ENCODE measurements around the gene MAP3K3.
A peak's percentile ranks its signal among the peaks of the same experiment; 100 is the strongest.

MAP3K3 gene

GRCh38 chr17:63682981-63683380, 60.8 kb downstream of the MAP3K3 start:
- TF ChIP-seq CTCF (IDR thresholded peaks at IDR 0.05; ENCODE audit: extremely low read depth, missing control alignments), result no peak
- DNase-seq (ENCODE audit: low spot score), result no peak

- no peak for TF ChIP-seq CTCF (IDR thresholded peaks at IDR 0.05; ENCODE audit: extremely low read depth, missing control alignments)
- no peak for DNase-seq (ENCODE audit: low spot score)
These were observed 62.8 kb downstream of the MAP3K3 start for GRCh38 chr17:63685041-63685440.

- no peak for DNase-seq (ENCODE audit: low spot score)
- TF ChIP-seq CTCF (IDR thresholded peaks at IDR 0.05; ENCODE audit: extremely low read depth, missing control alignments), result no peak
These were observed 63.4 kb downstream of the MAP3K3 start for GRCh38 chr17:63685578-63685977.

- no peak for DNase-seq (ENCODE audit: low spot score)
- TF ChIP-seq CTCF (IDR thresholded peaks at IDR 0.05; ENCODE audit: extremely low read depth, missing control alignments), result no peak
These were observed 64.0 kb downstream of the MAP3K3 start for GRCh38 chr17:63686138-63686685.

GRCh38 chr17:63688396-63689020, 66.3 kb downstream of the MAP3K3 start:
- DNase-seq (ENCODE audit: low spot score), result peak; percentile 45
- no peak for TF ChIP-seq CTCF (IDR thresholded peaks at IDR 0.05; ENCODE audit: extremely low read depth, missing control alignments)

- no peak for DNase-seq (ENCODE audit: low spot score)
- no peak for TF ChIP-seq CTCF (IDR thresholded peaks at IDR 0.05; ENCODE audit: extremely low read depth, missing control alignments)
These were observed 67.3 kb downstream of the MAP3K3 start for GRCh38 chr17:63689479-63689878.

GRCh38 chr17:63692195-63692816, 70.1 kb downstream of the MAP3K3 start:
- DNase-seq (ENCODE audit: low spot score), result no peak
- TF ChIP-seq CTCF (IDR thresholded peaks at IDR 0.05; ENCODE audit: extremely low read depth, missing control alignments), result no peak

Measured in GM20000 (cell line).